ENCODE measurements around the gene SPO11. TPM values are rescaled to one million over a fixed set of nuclear protein-coding genes. Genes with fewer than 3 reads are reported as not detected.

Gene SPO11
- total and polyA plus RNA-seq, 10 of the 15 experiments (the other 5 are each of a cell fraction or from before 2014, with no cell fraction given), result not detected

DNA sequence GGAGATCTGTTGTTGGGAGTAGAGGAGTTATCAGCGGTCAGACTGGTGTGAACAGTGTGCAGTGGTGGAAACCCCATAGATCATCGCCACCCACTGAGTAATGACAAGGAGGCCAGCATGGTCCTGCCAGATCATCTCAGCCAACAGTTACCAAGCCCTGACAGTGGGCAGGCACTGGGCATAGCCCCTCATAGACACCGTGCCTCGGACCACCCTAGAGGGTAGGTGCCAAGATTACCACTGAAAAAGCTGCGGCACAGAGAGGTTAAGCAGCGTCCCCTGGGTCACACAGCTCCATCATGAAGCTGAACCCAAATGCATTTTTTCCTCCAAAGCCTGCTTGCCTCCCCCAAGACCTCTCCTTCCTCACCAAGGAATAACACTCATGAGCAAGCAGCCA is 41.7 kb upstream of the SPO11 start:
- H3K4me1 ChIP-seq (ENCODE audit: control insufficient read depth, insufficient read depth, low read length), result no peaks in the 10 kb centered on the region
- in situ Hi-C loops (cut with MboI) (no loop called here), intact Hi-C loops (cut with micrococcal nuclease; ENCODE audit: unreplicated experiment) (no loop called here)
- no peak overlapping the region for H3K4me3 ChIP-seq
- CTCF ChIA-PET, result no interaction called here
- no peak overlapping the region for H3K27ac ChIP-seq (ENCODE audit: control insufficient read depth, insufficient read depth)
- SMC1A ChIA-PET (ENCODE audit: uncharacterized antibody, unreplicated experiment), result no interaction called here
- ATAC-seq (no peak), FAIRE-seq (no peak), DNase-seq (ENCODE audit: low read depth, low spot score) (no peak)
- no peak overlapping the region for H3K9ac ChIP-seq (ENCODE audit: control insufficient read depth, insufficient read depth, low read length)
- H3K4me2 ChIP-seq (ENCODE audit: control insufficient read depth, insufficient read depth), result no peak overlapping the region
- RAD21 ChIA-PET (ENCODE audit: unreplicated experiment), result no interaction called here
- WGBS (ENCODE audit: insufficient coverage, insufficient replicate concordance, low lambda C conversion rate, missing lambda C conversion rate), result 34% methylated on average over 6 of the region's 6 CpGs
- H3K27me3 ChIP-seq (replicated peaks in 1 of 2; ENCODE audit: control insufficient read depth in 2 of 2, insufficient read depth in 2 of 2, low read length in 1 of 2), result peaks cover 7 to 22% of the 10 kb centered on the region in 2 experiments; a peak in 3 of 4 replicates
- H3K79me2 ChIP-seq (ENCODE audit: control insufficient read depth, insufficient read depth, low read length), result no peaks in the 10 kb centered on the region
- POLR2A ChIA-PET, result no interaction called here
- BruUV-seq (replicated peaks), result no TSS peak
- H4K20me1 ChIP-seq (ENCODE audit: control insufficient read depth, insufficient read depth), result no peaks in the 10 kb centered on the region
- no peaks in the 10 kb centered on the region for H3K36me3 ChIP-seq (ENCODE audit: control insufficient read depth in 2 of 2, insufficient read depth in 2 of 2, low read length in 1 of 2)
- H3K9me3 ChIP-seq (replicated peaks; ENCODE audit: control insufficient read depth, insufficient read depth, low read length), result no peaks in the 10 kb centered on the region
- H2AFZ ChIP-seq (ENCODE audit: control insufficient read depth, low read depth, low read length), result no peak overlapping the region
- no peak for TF ChIP-seq ELK1 (IDR thresholded peaks at IDR 0.05; ENCODE audit: low read depth, low read length)
- no peak for TF ChIP-seq USF1 (IDR thresholded peaks at IDR 0.05; ENCODE audit: borderline replicate concordance, extremely low read length, insufficient read depth, low read depth, low read length)
- TF ChIP-seq FOXM1 (IDR thresholded peaks at IDR 0.05; ENCODE audit: low read depth, low read length), result no peak
- no peak for TF ChIP-seq ZNF24 (IDR thresholded peaks at IDR 0.05)
- no peak for TF ChIP-seq TBL1XR1 (IDR thresholded peaks at IDR 0.05; ENCODE audit: low read depth, low read length)
- no peak for TF ChIP-seq ZNF217 (IDR thresholded peaks at IDR 0.05)
- TF ChIP-seq CTCF (IDR thresholded peaks at IDR 0.05 in 2 of 3, conservative IDR thresholded peaks at IDR 0.05 in 1 of 3; ENCODE audit: control insufficient read depth in 2 of 3, extremely low read depth in 1 of 3, insufficient read depth in 1 of 3, low read depth in 3 of 3, low read length in 3 of 3), result no peak
- no peak for TF ChIP-seq SMAD5 (IDR thresholded peaks at IDR 0.05; ENCODE audit: low read depth)
- TF ChIP-seq, protein P1, sequence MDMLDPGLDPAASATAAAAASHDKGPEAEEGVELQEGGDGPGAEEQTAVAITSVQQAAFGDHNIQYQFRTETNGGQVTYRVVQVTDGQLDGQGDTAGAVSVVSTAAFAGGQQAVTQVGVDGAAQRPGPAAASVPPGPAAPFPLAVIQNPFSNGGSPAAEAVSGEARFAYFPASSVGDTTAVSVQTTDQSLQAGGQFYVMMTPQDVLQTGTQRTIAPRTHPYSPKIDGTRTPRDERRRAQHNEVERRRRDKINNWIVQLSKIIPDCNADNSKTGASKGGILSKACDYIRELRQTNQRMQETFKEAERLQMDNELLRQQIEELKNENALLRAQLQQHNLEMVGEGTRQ (IDR thresholded peaks at IDR 0.05; ENCODE audit: borderline replicate concordance, low read depth, low read length), result no peak
- no peak for TF ChIP-seq ETV6 (conservative IDR thresholded peaks at IDR 0.05 in 1 of 2, IDR thresholded peaks at IDR 0.05 in 1 of 2; ENCODE audit: borderline replicate concordance in 1 of 2, low read depth in 1 of 2)
- TF ChIP-seq NR2C1 (IDR thresholded peaks at IDR 0.05), result no peak
- TF ChIP-seq, protein P2, sequence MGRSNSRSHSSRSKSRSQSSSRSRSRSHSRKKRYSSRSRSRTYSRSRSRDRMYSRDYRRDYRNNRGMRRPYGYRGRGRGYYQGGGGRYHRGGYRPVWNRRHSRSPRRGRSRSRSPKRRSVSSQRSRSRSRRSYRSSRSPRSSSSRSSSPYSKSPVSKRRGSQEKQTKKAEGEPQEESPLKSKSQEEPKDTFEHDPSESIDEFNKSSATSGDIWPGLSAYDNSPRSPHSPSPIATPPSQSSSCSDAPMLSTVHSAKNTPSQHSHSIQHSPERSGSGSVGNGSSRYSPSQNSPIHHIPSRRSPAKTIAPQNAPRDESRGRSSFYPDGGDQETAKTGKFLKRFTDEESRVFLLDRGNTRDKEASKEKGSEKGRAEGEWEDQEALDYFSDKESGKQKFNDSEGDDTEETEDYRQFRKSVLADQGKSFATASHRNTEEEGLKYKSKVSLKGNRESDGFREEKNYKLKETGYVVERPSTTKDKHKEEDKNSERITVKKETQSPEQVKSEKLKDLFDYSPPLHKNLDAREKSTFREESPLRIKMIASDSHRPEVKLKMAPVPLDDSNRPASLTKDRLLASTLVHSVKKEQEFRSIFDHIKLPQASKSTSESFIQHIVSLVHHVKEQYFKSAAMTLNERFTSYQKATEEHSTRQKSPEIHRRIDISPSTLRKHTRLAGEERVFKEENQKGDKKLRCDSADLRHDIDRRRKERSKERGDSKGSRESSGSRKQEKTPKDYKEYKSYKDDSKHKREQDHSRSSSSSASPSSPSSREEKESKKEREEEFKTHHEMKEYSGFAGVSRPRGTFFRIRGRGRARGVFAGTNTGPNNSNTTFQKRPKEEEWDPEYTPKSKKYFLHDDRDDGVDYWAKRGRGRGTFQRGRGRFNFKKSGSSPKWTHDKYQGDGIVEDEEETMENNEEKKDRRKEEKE (IDR thresholded peaks at IDR 0.05), result no peak
- TF ChIP-seq WRNIP1 (IDR thresholded peaks at IDR 0.05; ENCODE audit: borderline replicate concordance, low read depth, low read length), result no peak
- no peak for TF ChIP-seq SKIL (IDR thresholded peaks at IDR 0.05; ENCODE audit: low read depth, poor library complexity, severe bottlenecking)

Measured in GM12878 (cell line).